PC-3 (cell line): ENCODE results near the gene IGFBP6. TPM values are rescaled to one million over a fixed set of nuclear protein-coding genes. Genes with fewer than 3 reads are reported as not detected.

Experiments
- ATAC-seq: fragments of 200-7000 bp; cut with Tn5 transposase; 2 replicates; pipeline ENCODE4 v1.9.1; 2020; ENCODE audit warnings: mild to moderate bottlenecking, moderate library complexity
- BruUV-seq: library from RNA; stranded (reverse); fragments of 400-500 nt; replicated peaks from 2 replicates; lab custom pipeline; 2021; lab: Mats Ljungman, UMichigan
- CTCF ChIA-PET: fragments of 300-600 bp; sonication (Branson Sonifier 250); formaldehyde crosslinking; loops from one replicate; lab custom pipeline; 2022; ENCODE audit warnings: antibody characterized with exemption; lab: Charles Lee
- POLR2A ChIA-PET: fragments of 300-600 bp; sonication (Branson Sonifier 250); formaldehyde crosslinking; loops from one replicate; lab custom pipeline; 2022; ENCODE audit warnings: antibody characterized with exemption; ENCODE audit not compliant: unreplicated experiment; lab: Charles Lee
- DNase-seq: peaks from one replicate; pipeline ENCODE4 v3.0.0-alpha.2; 2015
- H2AFZ ChIP-seq: fragments of 300-600 bp; sonication (generic); 2 replicates; pipeline ENCODE4 v1.6.0; 2016; ENCODE audit warnings: antibody characterized with exemption, low read length
- H3F3A ChIP-seq: fragments of 300-600 bp; sonication (generic); one replicate; pipeline ENCODE4 v1.6.0; 2017; ENCODE audit warnings: antibody characterized with exemption, low read length, control low read depth, mild to moderate bottlenecking; ENCODE audit not compliant: unreplicated experiment
- H3K27ac ChIP-seq: fragments of 300-600 bp; sonication (generic); 2 replicates; pipeline ENCODE4 v1.5.1; 2016; ENCODE audit warnings: mild to moderate bottlenecking, low read length
- H3K27me3 ChIP-seq: fragments of 300-600 bp; sonication (generic); 2 replicates; pipeline ENCODE4 v1.6.1; 2016; ENCODE audit warnings: low read length, mixed read lengths
- H3K36me3 ChIP-seq: fragments of 300-600 bp; sonication (generic); 2 replicates; pipeline ENCODE4 v1.6.1; 2016; ENCODE audit warnings: low read depth, mixed run types, low read length, mixed read lengths
- H3K4me1 ChIP-seq: fragments of 300-600 bp; sonication (generic); 2 replicates; pipeline ENCODE4 v1.5.1; 2016; ENCODE audit warnings: low read length; ENCODE audit not compliant: insufficient read depth
- H3K4me2 ChIP-seq: fragments of 300-600 bp; sonication (generic); 2 replicates; pipeline ENCODE4 v1.6.0; 2016; ENCODE audit warnings: low read length
- H3K4me3 ChIP-seq: fragments of 300-600 bp; sonication (generic); 2 replicates; pipeline ENCODE4 v1.5.1; 2016; ENCODE audit warnings: mild to moderate bottlenecking, low read length, mixed read lengths
- H3K79me2 ChIP-seq: fragments of 300-600 bp; sonication (generic); 2 replicates; pipeline ENCODE4 v1.6.1; 2017; ENCODE audit warnings: low read length, mixed read lengths
- H3K9ac ChIP-seq: fragments of 300-600 bp; sonication (generic); 2 replicates; pipeline ENCODE4 v1.6.0; 2016; ENCODE audit warnings: mild to moderate bottlenecking, low read length
- H3K9me2 ChIP-seq: fragments of 300-600 bp; sonication (generic); replicated peaks from 2 replicates; pipeline ENCODE4 v1.6.1; 2016; ENCODE audit warnings: mixed run types, low read length, mixed read lengths
- H3K9me3 ChIP-seq: fragments of 300-600 bp; sonication (generic); 2 replicates; pipeline ENCODE4 v1.6.1; 2016; ENCODE audit warnings: low read length, mixed read lengths
- H4K20me1 ChIP-seq: fragments of 300-600 bp; sonication (generic); 2 replicates; pipeline ENCODE4 v1.6.1; 2016; ENCODE audit warnings: low read length, mixed read lengths
- EZH2 ChIP-seq: fragments of 300-600 bp; sonication (generic); IDR thresholded peaks from one replicate; pipeline ENCODE4 v1.6.1; 2017; ENCODE audit warnings: antibody characterized with exemption, mild to moderate bottlenecking, low read length; ENCODE audit not compliant: unreplicated experiment
- EZH2phosphoT487 ChIP-seq: fragments of 300-600 bp; sonication (generic); IDR thresholded peaks from 2 replicates; pipeline ENCODE4 v1.6.1; 2018; ENCODE audit warnings: mild to moderate bottlenecking, antibody characterized with exemption, low read length, borderline replicate concordance
- intact Hi-C: fragments of 100-400 bp; cut with micrococcal nuclease; formaldehyde crosslinking; loops from 2 replicates; pipeline ENCODE4 v1.9.0; 2023
- total RNA-seq: library from RNA; depleted of rRNA; stranded (reverse); fragments of >200 nt; gene quantifications from 2 replicates; pipeline ENCODE4 v1.2.3, GENCODE V29; 2014
- TF ChIP-seq, protein P1 (sequence below): fragments of 300-600 bp; sonication (generic); conservative IDR thresholded peaks from 2 replicates; pipeline ENCODE4 v1.5.1; 2017; ENCODE audit warnings: antibody characterized with exemption, low read depth, mild to moderate bottlenecking, low read length

The IGFBP6 gene
- total RNA-seq, 1 experiment from 2014 or later, result 256 TPM

GRCh38 chr12:53062977-53063707 lies 34.3 kb upstream of the IGFBP6 start:
- intact Hi-C loops, result loop anchor here (10.0 kb wide), 1 partner anchor 112 kb away; no protein-coding TSS in a partner anchor
- TF ChIP-seq EZH2phosphoT487, result no peak
- TF ChIP-seq EZH2, result no peak
- TF ChIP-seq, protein P1, sequence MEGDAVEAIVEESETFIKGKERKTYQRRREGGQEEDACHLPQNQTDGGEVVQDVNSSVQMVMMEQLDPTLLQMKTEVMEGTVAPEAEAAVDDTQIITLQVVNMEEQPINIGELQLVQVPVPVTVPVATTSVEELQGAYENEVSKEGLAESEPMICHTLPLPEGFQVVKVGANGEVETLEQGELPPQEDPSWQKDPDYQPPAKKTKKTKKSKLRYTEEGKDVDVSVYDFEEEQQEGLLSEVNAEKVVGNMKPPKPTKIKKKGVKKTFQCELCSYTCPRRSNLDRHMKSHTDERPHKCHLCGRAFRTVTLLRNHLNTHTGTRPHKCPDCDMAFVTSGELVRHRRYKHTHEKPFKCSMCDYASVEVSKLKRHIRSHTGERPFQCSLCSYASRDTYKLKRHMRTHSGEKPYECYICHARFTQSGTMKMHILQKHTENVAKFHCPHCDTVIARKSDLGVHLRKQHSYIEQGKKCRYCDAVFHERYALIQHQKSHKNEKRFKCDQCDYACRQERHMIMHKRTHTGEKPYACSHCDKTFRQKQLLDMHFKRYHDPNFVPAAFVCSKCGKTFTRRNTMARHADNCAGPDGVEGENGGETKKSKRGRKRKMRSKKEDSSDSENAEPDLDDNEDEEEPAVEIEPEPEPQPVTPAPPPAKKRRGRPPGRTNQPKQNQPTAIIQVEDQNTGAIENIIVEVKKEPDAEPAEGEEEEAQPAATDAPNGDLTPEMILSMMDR, result no peak
- ChIA-PET POLR2A (interaction anchor here (1.8 kb wide), 1 partner anchor 16 kb away, joined by 5 read pairs; the partner anchor contains the start of gene SPRYD3), CTCF (no interaction called here)
- no peak for ATAC-seq
- Histone ChIP-seq H3K27ac (no peak overlapping the region), H3K4me1 (peaks cover 32% of the 10 kb centered on the region), H3K4me3 (no peak overlapping the region), H3K9ac (no peak overlapping the region), H3K4me2 (no peak overlapping the region), H3K36me3 (peaks cover 4% of the 10 kb centered on the region; the same call in 1 of the 2 replicates), H2AFZ (no peak overlapping the region), H3K9me3 (no peaks in the 10 kb centered on the region), H3F3A (no peaks in the 10 kb centered on the region), H3K27me3 (no peaks in the 10 kb centered on the region), H3K79me2 (no peaks in the 10 kb centered on the region), H4K20me1 (no peaks in the 10 kb centered on the region), H3K9me2 (no peaks in the 10 kb centered on the region)
- BruUV-seq, result no TSS peak
- no peak for DNase-seq

GRCh38 chr12:53063708-53064612 lies 33.5 kb upstream of the IGFBP6 start:
- TSS peak; percentile 17 for BruUV-seq
- no peak overlapping the region for H2AFZ ChIP-seq
- intact Hi-C loops, result loop anchor here (10.0 kb wide), 1 partner anchor 111 kb away; no protein-coding TSS in a partner anchor

More at GRCh38 chr12:53063708-53064612, 33.5 kb upstream of the IGFBP6 start:
- DNase-seq (no peak), ATAC-seq (peak; percentile 44)
- Histone ChIP-seq H3K79me2 (no peaks in the 10 kb centered on the region), H4K20me1 (no peaks in the 10 kb centered on the region), H3K4me1 (peaks cover 32% of the 10 kb centered on the region), H3K9me3 (no peaks in the 10 kb centered on the region), H3F3A (no peaks in the 10 kb centered on the region), H3K9me2 (no peaks in the 10 kb centered on the region), H3K4me2 (no peak overlapping the region), H3K27me3 (no peaks in the 10 kb centered on the region), H3K36me3 (peaks cover 4% of the 10 kb centered on the region; the same call in 1 of the 2 replicates), H3K4me3 (no peak overlapping the region), H3K27ac (no peak overlapping the region), H3K9ac (no peak overlapping the region)
- TF ChIP-seq EZH2 (no peak), EZH2phosphoT487 (no peak)
- TF ChIP-seq, protein P1, result no peak
- ChIA-PET CTCF (interaction anchor here (0.6 kb wide), 1 partner anchor 35 kb away, joined by 3 read pairs; no protein-coding TSS in a partner anchor), POLR2A (interaction anchor here (1.8 kb wide), 1 partner anchor 15 kb away, joined by 5 read pairs; the partner anchor contains the start of gene SPRYD3)
